BE2C (cell line): ENCODE results near the gene NPL.
A peak's percentile ranks its signal among the peaks of the same experiment; 100 is the strongest.

Experiments
- DNase-seq: peaks from one replicate; pipeline ENCODE4 v3.0.0-alpha.2; 2020
- H3K27me3 ChIP-seq: fragments of 250-450 bp; sonication (Bioruptor Pico); 2 replicates; pipeline ENCODE4 v1.5.1; 2020; ENCODE audit warnings: mild to moderate bottlenecking
- H3K36me3 ChIP-seq: fragments of 250-450 bp; sonication (Bioruptor Pico); 2 replicates; pipeline ENCODE4 v1.5.1; 2020; ENCODE audit warnings: mild to moderate bottlenecking
- H3K4me1 ChIP-seq: fragments of 250-450 bp; sonication (Bioruptor Pico); 2 replicates; pipeline ENCODE4 v1.5.1; 2020
- H3K4me3 ChIP-seq: 2 replicates; pipeline ENCODE4 v1.5.1; 2011; ENCODE audit warnings: low read depth, low read length
- H3K9me3 ChIP-seq: fragments of 250-450 bp; sonication (Bioruptor Pico); 2 replicates; pipeline ENCODE4 v1.5.1; 2020
- CTCF ChIP-seq: IDR thresholded peaks from 2 replicates; pipeline ENCODE4 v1.5.1; 2012; ENCODE audit warnings: mild to moderate bottlenecking, low read depth, low read length

NPL gene

GRCh38 chr1:182783068-182783467 is 6.5 kb upstream of the NPL start:
- peak; percentile 52 for DNase-seq

GRCh38 chr1:182784556-182785171 is 4.9 kb upstream of the NPL start:
- peak; percentile 92 for TF ChIP-seq CTCF
- Histone ChIP-seq H3K4me1 (peaks cover 22% of the 10 kb centered on the region), H3K4me3 (no peak overlapping the region), H3K36me3 (no peaks in the 10 kb centered on the region), H3K9me3 (no peaks in the 10 kb centered on the region), H3K27me3 (no peaks in the 10 kb centered on the region)
- DNase-seq: peak; percentile 40

More at GRCh38 chr1:182783068-182783467, 6.5 kb upstream of the NPL start:
- Histone ChIP-seq H3K36me3 (no peaks in the 10 kb centered on the region), H3K27me3 (no peaks in the 10 kb centered on the region), H3K4me3 (no peak overlapping the region), H3K9me3 (no peaks in the 10 kb centered on the region), H3K4me1 (peaks cover 22% of the 10 kb centered on the region)
- TF ChIP-seq CTCF: peak; percentile 60

GRCh38 chr1:182785181-182785580 is 4.4 kb upstream of the NPL start:
- TF ChIP-seq CTCF: no peak
- DNase-seq: no peak
- Histone ChIP-seq H3K36me3 (no peaks in the 10 kb centered on the region), H3K4me1 (peaks cover 22% of the 10 kb centered on the region), H3K27me3 (no peaks in the 10 kb centered on the region), H3K9me3 (no peaks in the 10 kb centered on the region), H3K4me3 (no peak overlapping the region)

- peak; percentile 98 for TF ChIP-seq CTCF
- Histone ChIP-seq H3K4me3 (no peak overlapping the region), H3K9me3 (no peaks in the 10 kb centered on the region), H3K4me1 (peaks cover 19% of the 10 kb centered on the region), H3K27me3 (no peaks in the 10 kb centered on the region), H3K36me3 (no peaks in the 10 kb centered on the region)
- peak; percentile 77 for DNase-seq
Observed at GRCh38 chr1:182786223-182786994, 3.2 kb upstream of the NPL start.

- TF ChIP-seq CTCF: no peak
Observed at GRCh38 chr1:182786995-182787324, 2.6 kb upstream of the NPL start.

More at GRCh38 chr1:182786995-182787324, 2.6 kb upstream of the NPL start:
- no peaks in the 10 kb centered on the region for H3K9me3 ChIP-seq
- H3K4me1 ChIP-seq: peaks cover 13% of the 10 kb centered on the region
- DNase-seq: no peak
- no peaks in the 10 kb centered on the region for H3K27me3 ChIP-seq
- H3K36me3 ChIP-seq: no peaks in the 10 kb centered on the region
- H3K4me3 ChIP-seq: no peak overlapping the region
